Measurements from ENCODE around the gene ANKH.

ANKH gene

DNA sequence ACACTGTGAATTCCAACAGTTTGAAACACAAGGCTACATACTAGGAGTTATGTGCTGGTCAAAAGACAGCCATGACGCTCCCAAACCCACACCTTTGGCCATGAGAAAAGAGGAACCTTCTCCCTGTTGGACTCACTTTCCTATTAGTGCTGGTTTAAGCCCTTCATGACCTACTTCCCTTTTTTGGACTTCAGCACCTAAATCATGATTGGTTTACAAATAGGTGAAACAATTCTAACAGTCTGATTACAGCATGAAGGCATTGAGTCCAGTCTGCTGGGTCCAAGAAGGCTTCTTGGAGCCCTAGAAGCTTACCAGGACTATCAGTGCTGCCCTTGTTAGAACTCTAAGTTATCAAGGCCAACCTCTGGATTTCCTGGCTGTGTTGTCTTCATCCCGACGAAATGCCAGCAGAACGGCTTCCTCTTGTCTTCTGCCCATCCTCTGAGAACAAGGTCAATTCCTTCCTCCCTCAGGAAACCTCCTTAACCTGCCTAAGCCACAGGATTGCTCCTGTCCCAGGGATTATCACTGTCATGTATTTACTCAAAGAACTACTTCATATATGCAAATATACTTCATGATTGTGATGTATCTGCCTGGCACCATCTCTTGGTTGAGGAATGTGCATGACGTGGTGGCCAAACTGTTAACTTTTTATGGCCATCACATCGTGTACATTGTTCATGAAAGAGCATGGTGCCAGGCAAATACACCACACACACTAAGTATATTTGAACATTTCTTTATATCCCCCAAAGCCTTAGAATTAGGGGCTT lies 83.6 kb downstream of the ANKH start:
- no peak for DNase-seq (ENCODE audit: extremely low read depth, low read depth)
- TF ChIP-seq, protein P1, sequence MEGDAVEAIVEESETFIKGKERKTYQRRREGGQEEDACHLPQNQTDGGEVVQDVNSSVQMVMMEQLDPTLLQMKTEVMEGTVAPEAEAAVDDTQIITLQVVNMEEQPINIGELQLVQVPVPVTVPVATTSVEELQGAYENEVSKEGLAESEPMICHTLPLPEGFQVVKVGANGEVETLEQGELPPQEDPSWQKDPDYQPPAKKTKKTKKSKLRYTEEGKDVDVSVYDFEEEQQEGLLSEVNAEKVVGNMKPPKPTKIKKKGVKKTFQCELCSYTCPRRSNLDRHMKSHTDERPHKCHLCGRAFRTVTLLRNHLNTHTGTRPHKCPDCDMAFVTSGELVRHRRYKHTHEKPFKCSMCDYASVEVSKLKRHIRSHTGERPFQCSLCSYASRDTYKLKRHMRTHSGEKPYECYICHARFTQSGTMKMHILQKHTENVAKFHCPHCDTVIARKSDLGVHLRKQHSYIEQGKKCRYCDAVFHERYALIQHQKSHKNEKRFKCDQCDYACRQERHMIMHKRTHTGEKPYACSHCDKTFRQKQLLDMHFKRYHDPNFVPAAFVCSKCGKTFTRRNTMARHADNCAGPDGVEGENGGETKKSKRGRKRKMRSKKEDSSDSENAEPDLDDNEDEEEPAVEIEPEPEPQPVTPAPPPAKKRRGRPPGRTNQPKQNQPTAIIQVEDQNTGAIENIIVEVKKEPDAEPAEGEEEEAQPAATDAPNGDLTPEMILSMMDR (IDR thresholded peaks at IDR 0.05; ENCODE audit: low read depth, low read length, missing control alignments) = no peak

GRCh38 chr5:14783691-14784090 lies 87.9 kb downstream of the ANKH start:
- DNase-seq (ENCODE audit: extremely low read depth, low read depth) = no peak
- TF ChIP-seq, protein P1 (IDR thresholded peaks at IDR 0.05; ENCODE audit: low read depth, low read length, missing control alignments) = no peak

More for the DNA sequence above, 83.6 kb downstream of the ANKH start:
- H3K4me3 ChIP-seq (replicated peaks; ENCODE audit: low read depth, low read length) = no peak overlapping the region

DNA sequence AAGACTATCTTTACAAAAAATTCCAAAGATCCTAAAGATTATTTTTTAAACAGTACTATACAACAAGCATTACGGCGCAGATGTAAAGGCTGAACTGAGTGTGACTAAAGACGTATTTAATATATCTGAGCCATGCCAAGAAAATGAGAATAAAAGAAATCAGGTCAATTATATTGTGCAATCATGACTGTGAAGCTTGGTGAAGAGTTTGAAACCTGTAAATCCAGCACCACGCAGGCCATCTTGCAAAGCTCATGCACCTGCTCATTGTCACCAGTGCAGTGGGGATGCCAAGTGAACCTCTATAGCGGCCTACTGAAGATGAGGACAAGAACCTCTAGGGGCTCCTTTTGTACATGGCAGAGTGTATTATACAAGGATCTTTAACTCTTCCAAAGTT lies 89.0 kb downstream of the ANKH start:
- TF ChIP-seq, protein P1 (IDR thresholded peaks at IDR 0.05; ENCODE audit: low read depth, low read length, missing control alignments) = no peak
- no peak for DNase-seq (ENCODE audit: extremely low read depth, low read depth)

More at GRCh38 chr5:14783691-14784090, 87.9 kb downstream of the ANKH start:
- H3K4me3 ChIP-seq (replicated peaks; ENCODE audit: low read depth, low read length) = no peak overlapping the region

DNA sequence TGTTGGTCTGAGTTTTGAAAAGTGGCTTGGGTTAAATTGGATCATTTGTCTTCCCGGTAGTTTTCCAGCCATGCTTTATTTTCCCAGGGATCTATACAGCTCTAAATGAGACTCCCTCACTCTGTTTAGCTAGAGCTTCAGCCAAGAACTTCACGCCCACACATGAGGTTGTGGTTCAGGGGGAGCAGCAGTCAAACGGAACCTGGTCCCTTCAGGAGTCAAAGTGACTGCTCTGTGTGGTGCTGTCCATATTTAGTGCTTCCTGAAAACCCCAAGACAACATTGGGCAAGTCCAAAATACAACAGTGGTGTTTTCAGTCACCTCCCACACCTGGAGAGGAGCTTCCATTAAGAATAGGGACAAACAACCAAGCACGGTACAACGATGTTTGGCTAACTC lies 90.5 kb downstream of the ANKH start:
- no peak overlapping the region for H3K4me3 ChIP-seq (replicated peaks; ENCODE audit: low read depth, low read length)
- DNase-seq (ENCODE audit: extremely low read depth, low read depth) = no peak
- TF ChIP-seq, protein P1 (IDR thresholded peaks at IDR 0.05; ENCODE audit: low read depth, low read length, missing control alignments) = no peak

More for the DNA sequence above, 89.0 kb downstream of the ANKH start:
- H3K4me3 ChIP-seq (replicated peaks; ENCODE audit: low read depth, low read length) = no peak overlapping the region

- DNase-seq (ENCODE audit: extremely low read depth, low read depth) = no peak
- H3K4me3 ChIP-seq (replicated peaks; ENCODE audit: low read depth, low read length) = no peak overlapping the region
- TF ChIP-seq, protein P1 (IDR thresholded peaks at IDR 0.05; ENCODE audit: low read depth, low read length, missing control alignments) = no peak
These were observed 91.6 kb downstream of the ANKH start for GRCh38 chr5:14779975-14780374.

DNA sequence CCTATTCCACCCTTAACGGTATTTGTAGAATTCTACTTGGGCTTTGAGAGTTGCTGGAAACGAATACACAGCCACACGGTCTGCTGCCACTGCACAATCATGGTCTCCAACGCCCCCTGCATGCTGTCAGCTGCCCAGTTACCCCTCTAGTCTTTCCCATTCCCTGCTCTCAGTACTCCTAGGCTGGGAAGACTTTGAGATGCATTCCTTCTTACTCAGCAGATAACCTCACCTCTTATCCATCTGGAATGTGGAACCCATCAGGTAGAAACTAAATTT lies 92.8 kb downstream of the ANKH start:
- no peak overlapping the region for H3K4me3 ChIP-seq (replicated peaks; ENCODE audit: low read depth, low read length)
- DNase-seq (ENCODE audit: extremely low read depth, low read depth) = no peak
- TF ChIP-seq, protein P1 (IDR thresholded peaks at IDR 0.05; ENCODE audit: low read depth, low read length, missing control alignments) = no peak

Measured in HFF-Myc (cell line).